ENCODE measurements around the gene PSPC1. TPM values are rescaled to one million over a fixed set of nuclear protein-coding genes. Genes with fewer than 3 reads are reported as not detected.
"Not testable (repeated sequence)": the region's sequence is repeated elsewhere in the genome, so short reads cannot be mapped to it uniquely, and the experiment has no call there.

Gene PSPC1
- total and polyA plus RNA-seq, 8 donors = 19.2 to 256 (median 79.3) TPM

DNA sequence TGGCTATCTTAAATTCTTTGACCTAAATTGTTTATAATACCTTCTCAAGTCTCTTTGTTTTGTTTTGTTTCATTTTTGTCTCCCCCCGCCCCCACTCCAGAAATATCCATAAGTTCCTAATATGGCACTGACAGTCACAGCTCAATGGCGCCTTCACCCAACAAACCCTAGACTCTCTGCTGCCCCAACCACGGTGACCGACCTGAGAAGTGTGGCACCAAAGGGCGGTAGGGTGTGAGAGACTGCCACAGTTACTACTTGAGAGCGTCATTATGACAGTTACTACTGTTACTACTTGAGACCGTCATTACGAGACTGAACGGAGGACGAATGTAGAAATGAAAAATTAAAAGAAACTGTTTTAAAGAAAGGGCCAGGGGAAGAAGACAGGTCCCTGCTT, 34.4 kb upstream of the PSPC1 start:
- no peaks in the 10 kb centered on the region for H3K4me1 ChIP-seq
- TF ChIP-seq CTCF (IDR thresholded peaks at IDR 0.05) (no peak), EP300 (IDR thresholded peaks at IDR 0.05) (no peak), POLR2A (IDR thresholded peaks at IDR 0.05) (no peak), POLR2AphosphoS5 (IDR thresholded peaks at IDR 0.05) (no peak)
- no peak overlapping the region for H3K27ac ChIP-seq
- no peaks in the 10 kb centered on the region for H3K9me3 ChIP-seq
- H3K4me3 ChIP-seq = no peak overlapping the region
- H3K27me3 ChIP-seq = no peaks in the 10 kb centered on the region
- DNase-seq = no peak
- peaks cover 11 to 39% (median 32%) of the 10 kb centered on the region in 4 donors for H3K36me3 ChIP-seq
- intact Hi-C loops (cut with DNase I; ENCODE audit: low total_unique reads) = no loop called here
- WGBS, 5 donors = 93 to 99% (median 95%) methylated on average over 10 of the region's 10 CpGs

DNA sequence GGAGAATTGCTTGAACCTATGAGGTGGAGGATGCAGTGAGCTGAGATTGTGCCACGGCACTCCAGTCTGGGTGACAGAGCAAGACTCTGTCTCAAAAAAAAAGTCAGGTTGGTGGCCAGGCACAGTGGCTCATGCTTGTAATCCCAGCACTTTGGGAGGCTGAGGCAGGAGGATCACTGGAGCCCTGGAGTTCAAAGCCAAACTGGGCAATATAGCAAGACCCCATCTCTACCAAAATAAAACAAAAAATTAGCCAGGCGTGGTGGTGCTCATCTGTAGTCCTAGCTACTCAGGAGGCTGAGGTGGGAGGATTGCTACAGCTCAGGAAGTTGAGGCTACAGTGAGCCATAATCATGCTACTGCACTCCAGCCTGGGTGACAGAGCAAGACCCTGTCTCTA, 33.1 kb upstream of the PSPC1 start:
- whole genome bisulfite sequencing, 5 donors = 94 to 100% (median 100%) methylated on average over 2 of the region's 2 CpGs
- peaks cover 11 to 29% (median 26%) of the 10 kb centered on the region in 4 donors for H3K36me3 ChIP-seq
- H3K4me3 ChIP-seq; H3K9me3 ChIP-seq; H3K27me3 ChIP-seq; DNase-seq; intact Hi-C loops (cut with DNase I; ENCODE audit: low total_unique reads); H3K4me1 ChIP-seq; H3K27ac ChIP-seq: not testable (repeated sequence)

- no peak for TF ChIP-seq POLR2AphosphoS5 (IDR thresholded peaks at IDR 0.05)
- TF ChIP-seq POLR2A (IDR thresholded peaks at IDR 0.05) = no peak
- no peak for TF ChIP-seq EP300 (IDR thresholded peaks at IDR 0.05)
- TF ChIP-seq CTCF (IDR thresholded peaks at IDR 0.05) = no peak
- intact Hi-C loops (cut with DNase I; ENCODE audit: low total_unique reads) = no loop called here
- Histone ChIP-seq H3K36me3 (peaks cover 0 to 7% (median 0%) of the 10 kb centered on the region in 4 donors), H3K4me3 (no peak overlapping the region), H3K9me3 (no peaks in the 10 kb centered on the region), H3K27ac (no peak overlapping the region), H3K4me1 (no peaks in the 10 kb centered on the region), H3K27me3 (no peaks in the 10 kb centered on the region)
- WGBS, 5 donors = 90 to 96% (median 92%) methylated on average over 7 of the region's 7 CpGs
- no peak for DNase-seq
Measured at GRCh38 chr13:19810996-19811881, 28.5 kb upstream of the PSPC1 start.

DNA sequence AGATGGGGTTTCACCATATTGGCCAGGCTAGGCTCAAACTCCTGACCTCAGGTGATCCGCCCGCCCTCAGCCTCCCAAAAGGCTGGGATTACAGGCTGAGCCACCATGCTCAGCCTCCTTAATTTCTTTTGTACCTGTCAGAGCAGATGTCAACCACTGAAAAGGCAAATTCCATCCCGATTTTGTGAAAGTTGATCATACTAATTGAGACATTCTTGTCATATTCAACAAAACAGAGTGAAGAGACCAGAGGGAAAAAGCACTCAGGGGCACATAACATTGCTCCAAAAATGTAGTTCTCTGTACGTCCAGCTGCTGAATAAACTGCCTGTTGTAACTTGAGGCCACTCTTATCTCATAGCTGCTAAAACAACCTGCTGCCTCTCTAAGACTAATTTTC, 27.4 kb upstream of the PSPC1 start:
- no peak overlapping the region for H3K4me3 ChIP-seq
- TF ChIP-seq CTCF (IDR thresholded peaks at IDR 0.05) (no peak), POLR2A (IDR thresholded peaks at IDR 0.05) (no peak), POLR2AphosphoS5 (IDR thresholded peaks at IDR 0.05) (no peak), EP300 (IDR thresholded peaks at IDR 0.05) (no peak)
- H3K27ac ChIP-seq = no peak overlapping the region
- H3K27me3 ChIP-seq = no peaks in the 10 kb centered on the region
- WGBS, 5 donors = 83 to 92% (median 90%) methylated on average over 4 of the region's 4 CpGs
- no peaks in the 10 kb centered on the region for H3K4me1 ChIP-seq
- DNase-seq = no peak
- H3K9me3 ChIP-seq = no peaks in the 10 kb centered on the region
- peaks cover 0 to 9% (median 0%) of the 10 kb centered on the region in 4 donors for H3K36me3 ChIP-seq
- intact Hi-C loops (cut with DNase I; ENCODE audit: low total_unique reads) = no loop called here

DNA sequence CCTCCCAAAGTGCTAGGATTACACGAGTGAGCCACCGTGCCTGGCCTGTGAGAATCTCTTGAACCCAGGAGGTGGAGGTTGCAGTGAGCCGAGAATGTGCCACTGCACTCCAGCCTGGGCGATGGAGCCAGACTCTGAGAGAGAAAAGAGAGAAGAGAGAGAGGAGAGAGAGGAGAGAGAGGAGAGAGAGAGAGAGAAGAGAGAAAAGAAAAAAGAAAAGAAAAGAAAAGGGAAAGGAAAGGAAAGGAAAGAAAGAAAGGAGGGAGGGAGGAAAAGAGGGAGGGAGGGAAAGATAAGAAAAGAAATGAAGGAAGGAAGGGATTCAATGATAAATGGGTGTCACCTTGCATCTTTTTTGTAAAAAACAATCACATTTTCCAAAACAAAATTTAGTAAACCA, 23.0 kb upstream of the PSPC1 start:
- Histone ChIP-seq H3K4me1 (no peaks in the 10 kb centered on the region), H3K27me3 (no peaks in the 10 kb centered on the region), H3K27ac (no peak overlapping the region), H3K36me3 (peaks cover 0 to 9% (median 0%) of the 10 kb centered on the region in 4 donors), H3K4me3 (no peak overlapping the region), H3K9me3 (no peaks in the 10 kb centered on the region)
- TF ChIP-seq POLR2A (IDR thresholded peaks at IDR 0.05) (no peak), EP300 (IDR thresholded peaks at IDR 0.05) (no peak)
- intact Hi-C loops (cut with DNase I; ENCODE audit: low total_unique reads) = no loop called here
- WGBS, 5 donors = 85 to 97% (median 88%) methylated on average over 4 of the region's 4 CpGs
- no peak for DNase-seq

Data from stomach (tissue), 9 donors.